GM18511 (cell line): ENCODE results near the gene PLAC8L1.
"Not testable (repeated sequence)": the region's sequence is repeated elsewhere in the genome, so short reads cannot be mapped to it uniquely, and the experiment has no call there.

Experiments used
- ATAC-seq: cut with Tn5 transposase; IDR thresholded peaks from one replicate; pipeline ENCODE4 v1.9.1; 2021; ENCODE audit warnings: mild to moderate bottlenecking, moderate library complexity; ENCODE audit not compliant: unreplicated experiment

Gene PLAC8L1, protein sequence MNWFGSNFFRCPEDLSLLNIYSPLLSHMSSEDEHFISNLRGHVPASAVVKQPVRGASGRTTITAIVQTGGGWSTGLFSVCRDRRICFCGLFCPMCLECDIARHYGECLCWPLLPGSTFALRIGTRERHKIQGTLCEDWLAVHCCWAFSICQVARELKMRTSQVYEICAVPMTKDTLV

GRCh38 chr5:146105477-146105876 lies at the start of gene PLAC8L1:
TSS of gene PLAC8L1 (minus strand) at chr5:146105577. CDS start at chr5:146104311, 1,266 bp downstream.
- ATAC-seq = no peak

- no peak for ATAC-seq
Measured at GRCh38 chr5:146151970-146152369, 46.6 kb upstream of the PLAC8L1 start.

- no peak for ATAC-seq
Measured at GRCh38 chr5:146137967-146138403, 32.6 kb upstream of the PLAC8L1 start.

DNA sequence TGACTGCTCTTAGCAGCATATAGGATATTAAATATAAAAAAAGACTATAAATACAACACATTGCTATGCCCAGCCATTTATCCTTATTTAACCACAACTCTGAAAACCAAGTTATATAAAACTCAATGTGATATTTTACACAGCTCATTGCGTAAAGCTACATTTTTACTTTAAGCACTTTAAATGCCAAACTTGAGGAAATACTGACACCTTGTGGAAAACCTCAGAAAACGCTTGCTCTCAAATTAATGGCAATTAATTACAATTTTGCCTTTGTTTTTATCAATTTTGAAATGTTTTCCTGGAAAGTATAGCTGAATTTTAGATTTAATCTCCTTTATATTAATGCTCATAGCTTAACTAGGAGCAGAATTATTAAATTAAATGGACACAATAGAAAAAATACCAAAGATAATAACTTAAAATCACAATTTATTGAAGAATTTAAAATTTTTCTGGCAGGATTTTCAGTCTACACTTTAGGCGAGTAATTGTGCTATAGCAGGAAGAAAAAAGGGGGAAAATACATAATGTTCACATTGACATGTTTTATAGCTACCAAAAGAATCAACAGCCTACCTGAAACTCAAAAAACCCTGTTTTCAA lies 25.2 kb upstream of the PLAC8L1 start:
- no peak for ATAC-seq

DNA sequence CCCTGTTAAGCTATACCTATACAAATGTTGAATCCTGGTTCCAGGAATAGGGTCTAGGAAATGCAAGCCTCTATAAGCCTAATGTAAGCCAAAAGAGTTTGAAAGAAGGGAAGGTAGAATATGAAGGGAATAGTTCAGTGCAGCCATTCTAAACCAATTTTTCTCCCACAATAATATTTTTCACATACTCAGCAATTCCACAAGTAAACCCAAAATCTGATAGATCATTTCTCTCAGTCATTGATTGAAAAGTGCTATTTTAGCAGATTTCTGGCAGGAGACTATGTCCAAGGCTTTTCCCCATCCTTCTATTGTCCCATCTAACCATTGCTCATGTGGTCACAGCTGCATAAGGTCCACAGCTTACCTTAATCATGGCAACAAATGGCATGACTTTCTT lies 20.7 kb upstream of the PLAC8L1 start:
- ATAC-seq = no peak

DNA sequence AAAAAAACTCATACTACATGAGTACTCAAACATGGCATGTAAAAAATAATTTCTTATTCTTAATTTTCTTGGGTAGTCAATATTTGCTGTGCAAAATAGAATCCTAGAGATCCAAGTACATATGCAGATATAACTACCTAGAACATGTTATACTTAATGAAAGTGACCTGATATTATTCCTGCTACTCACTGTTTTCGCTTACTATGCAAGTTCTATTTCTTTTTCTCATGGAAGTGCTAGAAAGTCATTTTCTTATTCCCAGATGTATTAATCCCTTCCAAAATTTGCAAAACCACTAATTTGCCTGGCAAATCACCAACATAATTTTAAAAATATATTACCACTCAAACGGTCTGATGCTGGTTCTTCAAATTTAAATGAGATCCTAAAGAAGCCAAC lies 19.2 kb upstream of the PLAC8L1 start:
- no peak for ATAC-seq

DNA sequence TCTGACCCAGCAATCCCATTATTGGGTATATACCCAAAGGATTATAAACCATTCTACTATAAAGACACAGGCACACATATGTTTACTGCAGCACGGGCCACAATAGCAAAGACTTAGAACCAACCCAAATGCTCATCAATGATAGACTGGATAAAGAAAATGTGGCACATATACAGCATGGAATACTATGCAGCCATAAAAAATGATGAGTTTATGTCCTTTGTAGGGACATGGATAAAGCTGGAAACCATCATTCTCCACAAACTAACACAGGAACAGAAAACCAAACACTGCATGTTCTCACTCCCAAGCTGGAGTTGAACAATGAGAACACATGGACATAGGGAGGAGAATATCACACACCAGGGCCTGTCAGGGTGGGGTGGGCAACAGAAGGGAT lies 16.1 kb upstream of the PLAC8L1 start:
- not testable (repeated sequence) for ATAC-seq

- ATAC-seq = no peak
Measured at GRCh38 chr5:146118322-146118721, 12.9 kb upstream of the PLAC8L1 start.

GRCh38 chr5:146117216-146117615 lies 11.8 kb upstream of the PLAC8L1 start:
- not testable (repeated sequence) for ATAC-seq

- no peak for ATAC-seq
Measured at GRCh38 chr5:146116361-146116760, 11.0 kb upstream of the PLAC8L1 start.

GRCh38 chr5:146112476-146112875 lies 7.1 kb upstream of the PLAC8L1 start:
- ATAC-seq = no peak

DNA sequence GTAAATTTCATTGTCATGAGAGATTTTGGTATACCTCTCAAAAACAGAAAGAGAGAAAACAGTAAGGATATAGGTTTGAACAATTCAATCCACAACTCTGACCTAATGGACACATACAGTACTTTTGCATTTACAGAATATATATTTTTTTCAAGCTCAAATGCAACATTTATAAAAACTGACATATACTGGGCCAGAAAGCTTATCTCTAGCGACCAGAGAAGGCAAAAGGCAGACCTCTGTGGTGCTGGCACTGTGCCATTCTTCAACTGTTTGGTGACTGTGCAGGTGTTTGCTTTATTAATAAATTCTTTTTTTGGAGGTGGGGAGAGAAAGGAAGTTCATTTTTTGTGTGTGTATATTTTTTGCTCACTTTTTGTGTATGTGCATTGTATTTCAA lies 6.0 kb upstream of the PLAC8L1 start:
- ATAC-seq = no peak

DNA sequence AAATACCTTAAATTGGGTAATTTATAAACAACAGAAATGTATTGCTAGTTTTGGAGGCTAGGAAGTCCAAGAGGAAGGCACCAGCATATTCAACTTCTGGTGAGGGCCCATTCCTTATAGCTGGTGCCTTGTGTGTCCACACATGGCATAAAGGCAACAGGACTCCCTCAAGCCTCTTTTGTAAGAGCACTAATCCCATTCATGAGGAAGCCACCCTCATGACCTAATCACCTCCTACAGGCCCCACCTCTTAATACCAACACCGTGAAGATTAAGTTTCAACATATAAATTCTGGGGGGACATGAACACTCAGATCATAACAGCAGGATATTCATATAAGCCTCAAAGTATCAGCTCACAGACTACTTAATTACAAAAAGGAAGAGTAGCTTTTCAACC lies 4.0 kb upstream of the PLAC8L1 start:
- no peak for ATAC-seq

DNA sequence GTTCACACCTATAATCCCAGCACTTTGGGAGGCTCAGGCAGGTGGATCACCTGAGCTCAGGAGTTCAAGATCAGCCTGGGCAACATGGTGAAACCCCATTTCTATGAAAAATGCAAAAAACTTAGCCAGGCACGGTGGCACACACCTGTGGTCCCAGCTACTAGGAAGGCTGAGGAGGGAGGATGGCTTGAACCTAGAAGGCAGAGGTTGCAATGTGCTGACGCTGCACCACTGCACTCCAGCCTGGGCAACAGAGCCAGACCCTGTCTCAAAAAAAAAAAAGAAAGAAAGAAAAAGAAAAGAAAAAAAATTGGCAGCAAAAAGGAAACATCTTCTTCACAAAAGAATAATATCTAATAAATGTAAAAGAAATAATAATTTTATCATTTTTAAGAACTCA lies 3.5 kb upstream of the PLAC8L1 start:
- not testable (repeated sequence) for ATAC-seq

GRCh38 chr5:146107901-146108300 lies 2.5 kb upstream of the PLAC8L1 start:
- no peak for ATAC-seq

DNA sequence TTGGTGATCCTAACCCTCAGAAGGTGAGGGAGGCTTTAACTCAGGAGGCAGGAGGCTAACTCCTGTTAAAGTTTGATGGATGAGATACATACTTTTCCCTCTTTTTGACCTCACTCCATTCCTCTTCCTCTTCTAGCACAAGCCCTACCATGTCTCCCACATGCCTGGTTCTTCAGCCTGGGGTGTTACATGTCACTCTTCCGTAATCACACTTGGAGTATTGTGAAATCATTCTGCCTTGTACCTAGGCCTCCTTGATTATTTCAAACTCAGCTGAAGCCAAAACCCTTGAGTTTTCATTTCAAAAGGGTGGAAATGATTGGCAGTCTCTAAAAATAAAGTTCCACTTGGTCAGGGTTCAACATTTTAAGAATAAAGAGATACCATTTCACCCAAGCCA lies 1.8 kb downstream of the PLAC8L1 start:
- ATAC-seq = no peak

DNA sequence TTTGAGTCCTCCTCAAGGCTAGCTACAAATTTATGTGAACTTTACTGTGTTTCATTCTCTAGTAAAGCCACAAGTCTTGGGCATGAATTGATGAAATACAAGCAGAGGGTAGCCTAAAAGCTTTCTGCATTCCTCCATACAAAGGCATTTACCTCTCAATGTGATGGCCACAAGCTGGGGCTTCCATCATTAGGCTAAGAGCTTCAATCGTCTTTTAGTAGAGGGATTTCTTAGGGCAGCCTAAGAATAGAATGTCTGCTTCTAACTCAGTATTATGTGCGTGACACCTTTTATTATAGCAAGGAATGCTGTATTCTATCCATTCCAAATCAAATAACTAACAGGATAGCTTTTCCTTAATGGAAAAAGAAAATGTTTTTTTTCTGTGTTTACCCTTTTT lies 3.7 kb downstream of the PLAC8L1 start:
- ATAC-seq = no peak

GRCh38 chr5:146098047-146098446 lies 7.3 kb downstream of the PLAC8L1 start:
- no peak for ATAC-seq

DNA sequence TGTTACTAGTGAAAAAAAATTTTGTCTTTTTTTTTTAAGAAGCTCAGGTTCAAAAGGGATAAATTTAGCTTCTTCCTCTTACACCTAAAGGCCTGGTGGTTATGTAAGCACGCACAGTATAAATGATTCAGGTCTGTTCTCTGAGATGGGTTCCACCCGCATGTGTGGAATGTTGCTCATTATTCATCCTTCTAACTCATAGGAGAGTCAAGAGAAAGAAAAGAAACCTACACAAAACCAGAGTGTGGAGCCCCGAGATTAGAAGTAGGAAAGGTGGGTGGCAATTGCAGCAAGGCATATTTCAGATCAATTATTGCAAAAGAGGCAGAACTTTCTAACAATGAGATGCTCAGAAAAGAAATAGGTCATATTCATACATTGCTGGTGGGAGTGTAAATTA lies 13.5 kb downstream of the PLAC8L1 start:
- no peak for ATAC-seq

DNA sequence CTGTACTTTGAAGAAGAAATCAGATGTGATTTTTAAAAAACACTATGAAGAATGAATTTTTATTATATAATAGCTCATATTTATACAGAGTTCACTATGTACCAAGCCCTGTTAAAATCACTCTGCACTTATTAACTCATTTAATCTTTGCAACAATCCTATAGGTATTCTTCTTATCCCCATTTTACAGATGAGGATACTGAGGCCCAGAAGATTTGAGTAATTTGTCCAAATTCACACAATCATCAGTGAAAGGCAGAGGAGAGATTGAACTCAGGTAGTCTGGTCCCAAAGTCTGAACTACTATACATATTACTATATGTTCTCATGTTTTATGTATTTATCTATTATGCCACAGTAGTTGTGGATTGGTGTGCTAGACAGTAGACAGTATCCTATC lies 16.1 kb downstream of the PLAC8L1 start:
- ATAC-seq = no peak

DNA sequence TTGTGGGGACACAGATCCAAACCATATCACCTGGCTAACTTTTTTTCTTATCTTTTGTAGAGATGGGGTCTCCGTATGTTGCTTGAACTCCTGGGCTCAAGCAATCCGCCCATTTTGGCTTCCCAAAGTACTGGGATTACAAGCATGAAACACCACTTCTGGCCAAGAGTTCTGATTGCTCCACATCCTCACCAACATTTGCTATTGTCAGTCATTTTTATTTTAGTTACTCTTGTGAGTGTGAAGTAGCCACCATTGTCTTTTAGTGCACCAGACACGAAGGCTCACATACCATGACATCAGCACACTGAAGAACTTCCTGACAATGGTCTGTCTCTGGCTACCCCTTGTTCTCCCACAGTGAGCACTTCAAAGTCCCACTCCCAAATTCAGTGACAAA lies 17.3 kb downstream of the PLAC8L1 start:
- ATAC-seq = no peak

DNA sequence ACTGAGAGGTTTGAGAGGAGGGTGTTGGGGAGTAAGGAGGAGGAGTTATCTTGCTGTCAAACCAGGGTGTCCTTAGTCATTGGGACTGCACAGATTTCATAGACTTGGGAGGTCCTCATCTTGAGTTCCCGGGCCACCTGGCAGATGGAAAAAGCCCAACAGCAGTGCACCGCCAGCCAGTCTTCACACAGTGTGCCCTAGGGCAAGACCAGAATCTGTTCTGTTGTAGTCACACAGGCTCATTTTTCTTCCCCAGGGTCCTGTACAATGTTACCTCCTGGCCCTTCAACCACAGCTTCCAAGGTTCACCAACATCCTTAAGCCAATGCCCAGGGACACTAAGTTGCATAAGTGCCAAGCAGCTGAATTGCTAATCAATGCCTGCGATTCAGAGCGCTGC lies 21.0 kb downstream of the PLAC8L1 start:
- no peak for ATAC-seq

DNA sequence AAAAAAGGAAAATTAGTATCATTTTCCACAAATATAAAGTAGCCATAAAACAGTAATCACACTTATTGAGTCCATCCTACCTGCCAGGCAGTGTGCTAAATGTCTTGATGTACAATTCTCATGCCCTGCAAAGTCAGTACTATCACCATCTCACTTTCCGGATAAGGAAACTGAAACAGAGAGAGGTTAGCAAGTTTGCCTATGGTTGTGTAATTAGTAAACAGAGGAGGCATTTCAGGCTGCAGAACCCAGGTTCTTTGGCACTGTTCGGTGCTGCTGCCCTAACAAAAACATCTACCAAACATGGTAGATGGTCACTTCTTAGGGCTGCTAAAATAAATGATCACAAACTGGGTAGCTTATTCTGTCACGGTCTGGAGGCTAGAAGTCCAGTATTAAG lies 22.6 kb downstream of the PLAC8L1 start:
- ATAC-seq = peak; percentile 94
